MCF 10A (cell line): ENCODE measurements around the gene BCAS3. TPM values are rescaled to one million over a fixed set of nuclear protein-coding genes. Genes with fewer than 3 reads are reported as not detected.
"Not testable (repeated sequence)": the region's sequence is repeated elsewhere in the genome, so short reads cannot be mapped to it uniquely, and the experiment has no call there.

Experiments used
- BruUV-seq: library from RNA; stranded (reverse); fragments of 400-500 nt; replicated peaks from 2 replicates; lab custom pipeline; 2021; lab: Mats Ljungman, UMichigan
- CTCF ChIA-PET: fragments of 300-600 bp; sonication (Branson Sonifier 250); formaldehyde crosslinking; extraction: SDS; loops from one replicate; lab custom pipeline; 2021; ENCODE audit warnings: antibody characterized with exemption, inconsistent platforms; lab: Yijun Ruan, JAX
- POLR2A ChIA-PET: fragments of 300-600, 350-650 bp; sonication (Branson Sonifier 250); formaldehyde crosslinking; extraction: SDS; loops from one replicate; lab custom pipeline; 2020; ENCODE audit warnings: antibody characterized with exemption, inconsistent platforms; lab: Yijun Ruan, JAX
- DNase-seq: peaks from one replicate; pipeline ENCODE4 v3.0.0-alpha.2; 2018; ENCODE audit not compliant: unreplicated experiment
- H3K27ac Mint-ChIP-seq: one replicate; pipeline ENCODE4 v1.8.0; 2022; ENCODE audit warnings: mild to moderate bottlenecking, low read depth, mixed read lengths; ENCODE audit not compliant: unreplicated experiment
- H3K27me3 Mint-ChIP-seq: one replicate; pipeline ENCODE4 v1.8.0; 2022; ENCODE audit warnings: mixed read lengths; ENCODE audit not compliant: insufficient read depth, unreplicated experiment
- H3K36me3 Mint-ChIP-seq: one replicate; pipeline ENCODE4 v1.8.0; 2022; ENCODE audit warnings: mild to moderate bottlenecking, moderate library complexity, mixed read lengths; ENCODE audit not compliant: insufficient read depth, unreplicated experiment
- H3K4me1 Mint-ChIP-seq: one replicate; pipeline ENCODE4 v1.8.0; 2022; ENCODE audit warnings: mixed read lengths; ENCODE audit not compliant: insufficient read depth, unreplicated experiment
- H3K4me3 Mint-ChIP-seq: one replicate; pipeline ENCODE4 v1.8.0; 2022; ENCODE audit warnings: mild to moderate bottlenecking, moderate library complexity, mixed read lengths; ENCODE audit not compliant: unreplicated experiment
- H3K9me3 Mint-ChIP-seq: one replicate; pipeline ENCODE4 v1.8.0; 2022; ENCODE audit warnings: mixed read lengths; ENCODE audit not compliant: unreplicated experiment
- intact Hi-C: fragments of 100-400 bp; cut with micrococcal nuclease; formaldehyde crosslinking; loops from 2 replicates; pipeline ENCODE4 v1.14.1; 2022
- total RNA-seq: library from RNA; stranded (reverse); gene quantifications from 2 replicates; pipeline ENCODE4 v1.2.3, GENCODE V29; 2022
- TF ChIP-seq, protein P1 (sequence below): fragments of 200-600 bp; IDR thresholded peaks from one replicate; pipeline ENCODE4 v1.8.0; 2022; ENCODE audit warnings: antibody characterized with exemption, mild to moderate bottlenecking; ENCODE audit not compliant: unreplicated experiment

BCAS3 gene
- total RNA-seq, 1 experiment from 2014 or later: 14.6 TPM

GRCh38 chr17:61436273-61436672 lies 758.6 kb downstream of the BCAS3 start:
- Mint-ChIP-seq H3K4me3 (no peak overlapping the region), H3K36me3 (peaks cover 6% of the 10 kb centered on the region), H3K4me1 (peaks cover 5% of the 10 kb centered on the region), H3K9me3 (peaks cover 23% of the 10 kb centered on the region), H3K27me3 (no peaks in the 10 kb centered on the region), H3K27ac (no peak overlapping the region)
- no peak for DNase-seq
- TF ChIP-seq, protein P1, sequence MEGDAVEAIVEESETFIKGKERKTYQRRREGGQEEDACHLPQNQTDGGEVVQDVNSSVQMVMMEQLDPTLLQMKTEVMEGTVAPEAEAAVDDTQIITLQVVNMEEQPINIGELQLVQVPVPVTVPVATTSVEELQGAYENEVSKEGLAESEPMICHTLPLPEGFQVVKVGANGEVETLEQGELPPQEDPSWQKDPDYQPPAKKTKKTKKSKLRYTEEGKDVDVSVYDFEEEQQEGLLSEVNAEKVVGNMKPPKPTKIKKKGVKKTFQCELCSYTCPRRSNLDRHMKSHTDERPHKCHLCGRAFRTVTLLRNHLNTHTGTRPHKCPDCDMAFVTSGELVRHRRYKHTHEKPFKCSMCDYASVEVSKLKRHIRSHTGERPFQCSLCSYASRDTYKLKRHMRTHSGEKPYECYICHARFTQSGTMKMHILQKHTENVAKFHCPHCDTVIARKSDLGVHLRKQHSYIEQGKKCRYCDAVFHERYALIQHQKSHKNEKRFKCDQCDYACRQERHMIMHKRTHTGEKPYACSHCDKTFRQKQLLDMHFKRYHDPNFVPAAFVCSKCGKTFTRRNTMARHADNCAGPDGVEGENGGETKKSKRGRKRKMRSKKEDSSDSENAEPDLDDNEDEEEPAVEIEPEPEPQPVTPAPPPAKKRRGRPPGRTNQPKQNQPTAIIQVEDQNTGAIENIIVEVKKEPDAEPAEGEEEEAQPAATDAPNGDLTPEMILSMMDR: no peak
- no TSS peak for BruUV-seq
- intact Hi-C loops: no loop called here
- ChIA-PET CTCF (interaction anchor here (0.5 kb wide), 1 partner anchor 10 kb away, joined by 4 read pairs; no protein-coding TSS in a partner anchor), POLR2A (no interaction called here)

- CTCF ChIA-PET: interaction anchor here (0.7 to 1.0 kb wide), 2 partner anchors 137 to 442 kb away, joined by 3 read pairs; no protein-coding TSS in a partner anchor
- Mint-ChIP-seq H3K27ac (no peak overlapping the region), H3K4me3 (no peak overlapping the region), H3K36me3 (peaks cover 6% of the 10 kb centered on the region), H3K4me1 (no peaks in the 10 kb centered on the region), H3K9me3 (peaks cover 23% of the 10 kb centered on the region), H3K27me3 (no peaks in the 10 kb centered on the region)
- BruUV-seq: no TSS peak
- no peak for DNase-seq
- POLR2A ChIA-PET: interaction anchor here (0.7 kb wide), 3 partner anchors 60 to 732 kb away, joined by 3 to 5 read pairs (median 4); no protein-coding TSS in a partner anchor
- intact Hi-C loops: no loop called here
- TF ChIP-seq, protein P1: no peak
Observed at GRCh38 chr17:61436995-61437704, 759.5 kb downstream of the BCAS3 start.

GRCh38 chr17:61440697-61441096 lies 763.0 kb downstream of the BCAS3 start:
- ChIA-PET POLR2A (no interaction called here), CTCF (no interaction called here)
- Mint-ChIP-seq H3K36me3 (peaks cover 6% of the 10 kb centered on the region), H3K9me3 (peaks cover 10% of the 10 kb centered on the region), H3K27me3 (no peaks in the 10 kb centered on the region), H3K4me1 (no peaks in the 10 kb centered on the region), H3K27ac (no peak overlapping the region), H3K4me3 (no peak overlapping the region)
- TF ChIP-seq, protein P1: no peak
- DNase-seq: no peak
- intact Hi-C loops: no loop called here
- no TSS peak for BruUV-seq

GRCh38 chr17:61441507-61441906 lies 763.9 kb downstream of the BCAS3 start:
- H3K27ac Mint-ChIP-seq, intact Hi-C loops, H3K27me3 Mint-ChIP-seq, BruUV-seq, H3K4me1 Mint-ChIP-seq, H3K4me3 Mint-ChIP-seq, DNase-seq, H3K36me3 Mint-ChIP-seq: not testable (repeated sequence)
- peaks cover 10% of the 10 kb centered on the region for H3K9me3 Mint-ChIP-seq
- CTCF ChIA-PET: interaction anchor here (0.6 kb wide), 1 partner anchor 109 kb away, joined by 3 read pairs; no protein-coding TSS in a partner anchor
- POLR2A ChIA-PET: interaction anchor here (0.6 kb wide), 1 partner anchor 53 kb away, joined by 3 read pairs; no protein-coding TSS in a partner anchor
